GM23248 (cell line): Measurements from ENCODE around the gene OR52W1. TPM values are rescaled to one million over a fixed set of nuclear protein-coding genes. Genes with fewer than 3 reads are reported as not detected.

Source experiments
- DNase-seq: peaks from one replicate; pipeline ENCODE4 v3.0.0-alpha.2; 2015
- H2AFZ ChIP-seq: fragments of 200-600 bp; sonication (generic); 2 replicates; pipeline ENCODE4 v1.6.1; 2016; ENCODE audit warnings: antibody characterized with exemption
- H3F3A ChIP-seq: fragments of 200-600 bp; sonication (generic); 2 replicates; pipeline ENCODE4 v1.6.1; 2016; ENCODE audit warnings: mild to moderate bottlenecking, antibody characterized with exemption, mixed run types; ENCODE audit not compliant: insufficient read depth
- H3K27ac ChIP-seq: fragments of 200-600 bp; sonication (generic); 2 replicates; pipeline ENCODE4 v1.5.1; 2016; ENCODE audit warnings: mild to moderate bottlenecking
- H3K27me3 ChIP-seq: fragments of 200-600 bp; sonication (generic); replicated peaks from 2 replicates; pipeline ENCODE4 v1.6.1; 2016; ENCODE audit warnings: mild to moderate bottlenecking; ENCODE audit not compliant: insufficient read depth
- H3K36me3 ChIP-seq: fragments of 200-600 bp; sonication (generic); 2 replicates; pipeline ENCODE4 v1.6.1; 2016; ENCODE audit warnings: low read depth, mild to moderate bottlenecking
- H3K4me1 ChIP-seq: fragments of 200-600 bp; sonication (generic); 2 replicates; pipeline ENCODE4 v1.6.1; 2016; ENCODE audit warnings: mild to moderate bottlenecking; ENCODE audit not compliant: insufficient read depth
- H3K4me2 ChIP-seq: fragments of 200-600 bp; sonication (generic); one replicate; pipeline ENCODE4 v1.6.1; 2016; ENCODE audit warnings: mild to moderate bottlenecking; ENCODE audit not compliant: unreplicated experiment
- H3K4me3 ChIP-seq: fragments of 200-600 bp; sonication (generic); 2 replicates; pipeline ENCODE4 v1.5.1; 2016; ENCODE audit warnings: mild to moderate bottlenecking
- H3K79me2 ChIP-seq: fragments of 200-600 bp; sonication (generic); 2 replicates; pipeline ENCODE4 v1.6.1; 2016; ENCODE audit warnings: mild to moderate bottlenecking; ENCODE audit not compliant: insufficient read depth
- H3K9ac ChIP-seq: fragments of 200-600 bp; sonication (generic); 2 replicates; pipeline ENCODE4 v1.6.1; 2016; ENCODE audit warnings: mild to moderate bottlenecking
- H3K9me2 ChIP-seq: fragments of 200-600 bp; sonication (generic); 2 replicates; pipeline ENCODE4 v1.6.1; 2016; ENCODE audit warnings: mixed run types, mild to moderate bottlenecking, moderate library complexity; ENCODE audit not compliant: insufficient read depth
- H3K9me3 ChIP-seq: fragments of 200-600 bp; sonication (generic); one replicate; pipeline ENCODE4 v1.6.1; 2017; ENCODE audit warnings: low read depth
- H4K20me1 ChIP-seq: fragments of 200-600 bp; sonication (generic); 2 replicates; pipeline ENCODE4 v1.6.0; 2016; ENCODE audit not compliant: insufficient read depth
- EZH2 ChIP-seq: fragments of 200-600 bp; sonication (generic); IDR thresholded peaks from 2 replicates; pipeline ENCODE4 v1.6.1; 2018; ENCODE audit warnings: antibody characterized with exemption, mild to moderate bottlenecking; ENCODE audit not compliant: insufficient read depth, poor library complexity, severe bottlenecking
- EZH2phosphoT487 ChIP-seq: fragments of 200-600 bp; sonication (generic); IDR thresholded peaks from 2 replicates; pipeline ENCODE4 v1.6.1; 2018; ENCODE audit warnings: antibody characterized with exemption, moderate library complexity, mild to moderate bottlenecking, low read depth; ENCODE audit not compliant: insufficient read depth
- WGBS, 2 experiments: methylation state at CpG; one replicate each; pipeline ENCODE4 v1.1.6; 2015 to 2017; ENCODE audit warnings: low lambda C conversion rate in 2 of 2, low coverage in 1 of 2; ENCODE audit errors: missing lambda C conversion rate in 2 of 2; 5-methylcytosine and 5-hydroxymethylcytosine counted together
- in situ Hi-C: fragments of 300-500 bp; cut with MboI; formaldehyde crosslinking; loops from 2 replicates; pipeline ENCODE4 v1.15.0; 2020
- polyA plus RNA-seq: library from polyadenylated mRNA; unstranded; fragments of >200 nt; fragmentation: Nextera tagmentation; extraction: Ambion mirVana; gene quantifications from 2 replicates; pipeline ENCODE4 v1.2.1, GENCODE V29; 2016
- total RNA-seq: library from RNA; depleted of rRNA; stranded (reverse); fragments of >200 nt; shearing (Covaris generic); gene quantifications from 2 replicates; pipeline ENCODE4 v1.2.3, GENCODE V29; 2014

Gene OR52W1
- total and polyA plus RNA-seq, 2 experiments from 2014 or later: not detected

- H3K36me3 ChIP-seq: peaks cover 44% of the 10 kb centered on the region
- H3K9ac ChIP-seq: no peak overlapping the region
- H3K4me2 ChIP-seq: no peak overlapping the region
- no peaks in the 10 kb centered on the region for H3K27me3 ChIP-seq
- 89 to 93% methylated on average over 17 to 19 of the region's 19 CpGs for WGBS, 2 experiments
- in situ Hi-C loops: no loop called here
- H2AFZ ChIP-seq: no peak overlapping the region
- H3K27ac ChIP-seq: no peak overlapping the region
- H3K9me2 ChIP-seq: no peaks in the 10 kb centered on the region
- DNase-seq: no peak
- no peaks in the 10 kb centered on the region for H3K9me3 ChIP-seq
- peaks cover 12% of the 10 kb centered on the region; the same call in 1 of the 2 replicates for H3K79me2 ChIP-seq
- no peaks in the 10 kb centered on the region for H4K20me1 ChIP-seq
- H3K4me3 ChIP-seq: no peak overlapping the region
- TF ChIP-seq EZH2 (no peak), EZH2phosphoT487 (no peak)
- H3F3A ChIP-seq: peaks cover 29% of the 10 kb centered on the region
- peaks cover 16% of the 10 kb centered on the region for H3K4me1 ChIP-seq
Measured at GRCh38 chr11:6217722-6218121, 18.7 kb downstream of the OR52W1 start.

GRCh38 chr11:6219359-6219758 lies 20.3 kb downstream of the OR52W1 start:
- Histone ChIP-seq H3K4me1 (peaks cover 16% of the 10 kb centered on the region), H3K79me2 (peaks cover 18% of the 10 kb centered on the region; the same call in 1 of the 2 replicates), H3K9me2 (no peaks in the 10 kb centered on the region), H3K4me3 (no peak overlapping the region), H3K9ac (no peak overlapping the region), H3K36me3 (peaks cover 34% of the 10 kb centered on the region), H3K27ac (peak overlapping the region; percentile 67), H4K20me1 (no peaks in the 10 kb centered on the region), H3K4me2 (peak overlapping the region; percentile 37), H3K27me3 (no peaks in the 10 kb centered on the region), H3K9me3 (no peaks in the 10 kb centered on the region), H3F3A (peaks cover 29% of the 10 kb centered on the region), H2AFZ (no peak overlapping the region)
- WGBS, 2 experiments: 5 to 6% methylated on average over 2 of the region's 2 CpGs
- in situ Hi-C loops: no loop called here
- no peak for TF ChIP-seq EZH2
- peak; percentile 98 for DNase-seq

DNA sequence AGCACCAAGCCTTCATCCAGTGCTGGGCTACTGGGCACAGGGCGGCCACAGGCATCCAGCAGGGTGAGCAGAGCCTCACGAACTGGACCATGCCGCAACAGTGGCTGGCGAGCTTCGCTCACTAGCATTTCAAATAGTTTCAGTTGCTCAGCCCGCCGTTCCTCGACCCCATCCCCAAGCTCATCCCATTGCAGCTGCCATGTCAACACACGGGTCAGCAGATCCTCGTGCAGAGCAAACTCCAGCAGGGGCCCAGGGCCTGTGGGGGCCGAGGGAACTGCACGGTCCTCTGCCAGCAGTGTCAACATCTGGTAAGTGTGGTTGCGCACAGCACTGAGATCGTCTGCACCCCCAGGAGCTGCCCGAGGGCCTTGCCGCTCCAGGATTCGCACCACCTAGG lies 24.8 kb downstream of the OR52W1 start:
- Histone ChIP-seq H3K4me1 (peaks cover 15% of the 10 kb centered on the region), H3K4me2 (no peak overlapping the region), H4K20me1 (peaks cover 12% of the 10 kb centered on the region; the same call in 1 of the 2 replicates), H3K27me3 (no peaks in the 10 kb centered on the region), H3K79me2 (peaks cover 63% of the 10 kb centered on the region), H3K9me2 (no peaks in the 10 kb centered on the region), H3K9me3 (no peaks in the 10 kb centered on the region), H3K4me3 (no peak overlapping the region), H3K36me3 (peaks cover 11% of the 10 kb centered on the region; the same call in 1 of the 2 replicates), H3F3A (peaks cover 22% of the 10 kb centered on the region), H3K9ac (no peak overlapping the region), H3K27ac (no peak overlapping the region), H2AFZ (no peak overlapping the region)
- in situ Hi-C loops: no loop called here
- WGBS, 2 experiments: 92 to 95% methylated on average over 17 of the region's 17 CpGs
- TF ChIP-seq EZH2: no peak
- TF ChIP-seq EZH2phosphoT487: no peak
- DNase-seq: no peak

DNA sequence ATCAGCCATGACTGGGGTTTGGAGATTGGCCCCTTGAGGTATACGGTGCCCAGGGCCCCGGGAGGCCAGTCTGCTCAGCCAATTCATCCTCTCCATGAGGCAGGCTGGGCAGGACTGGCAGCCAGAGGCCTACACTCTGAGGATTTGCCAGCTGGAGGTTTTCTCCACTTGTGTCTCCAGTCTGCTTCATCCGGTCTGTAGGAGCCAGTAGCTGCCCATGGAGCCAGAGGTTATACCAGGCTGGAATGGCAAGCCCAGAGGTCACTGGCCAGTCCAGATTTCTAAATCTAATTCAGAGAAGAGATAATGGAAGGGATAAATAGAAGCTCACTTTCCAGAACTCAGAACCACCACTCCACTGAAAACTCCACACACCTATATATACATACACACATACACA lies 25.4 kb downstream of the OR52W1 start:
- no peak for DNase-seq
- Histone ChIP-seq H3F3A (peaks cover 18% of the 10 kb centered on the region), H3K9me2 (no peaks in the 10 kb centered on the region), H3K4me3 (no peak overlapping the region), H3K27me3 (no peaks in the 10 kb centered on the region), H4K20me1 (peaks cover 12% of the 10 kb centered on the region; the same call in 1 of the 2 replicates), H3K79me2 (peaks cover 69% of the 10 kb centered on the region), H3K4me2 (no peak overlapping the region), H3K9me3 (no peaks in the 10 kb centered on the region), H3K27ac (no peak overlapping the region), H2AFZ (no peak overlapping the region), H3K36me3 (peaks cover 11% of the 10 kb centered on the region; the same call in 1 of the 2 replicates), H3K9ac (no peak overlapping the region), H3K4me1 (peaks cover 11% of the 10 kb centered on the region)
- 95 to 100% methylated on average over 3 of the region's 3 CpGs for WGBS, 2 experiments
- TF ChIP-seq EZH2phosphoT487 (no peak), EZH2 (no peak)
- in situ Hi-C loops: no loop called here

DNA sequence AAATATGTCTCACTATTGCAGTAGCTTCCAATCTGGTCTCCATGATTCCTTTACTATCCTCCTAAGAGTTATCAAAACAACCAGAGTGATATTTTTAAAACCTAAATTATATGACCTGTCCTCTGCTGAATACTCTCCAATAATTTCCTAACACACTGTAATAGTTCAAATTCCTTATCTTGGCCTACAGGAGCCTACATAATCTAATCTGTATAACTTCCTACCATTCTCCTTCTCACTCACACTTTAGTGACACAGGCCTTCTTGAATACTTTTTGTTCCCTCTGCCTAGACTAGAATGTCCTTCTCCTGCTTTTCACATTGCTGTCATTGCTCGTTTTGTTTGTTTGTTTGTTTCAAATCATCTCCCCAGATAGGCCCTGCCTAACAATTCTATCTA lies 26.0 kb downstream of the OR52W1 start:
- Histone ChIP-seq H3K4me1 (peaks cover 5% of the 10 kb centered on the region), H4K20me1 (peaks cover 12% of the 10 kb centered on the region; the same call in 1 of the 2 replicates), H3K27me3 (no peaks in the 10 kb centered on the region), H3K9ac (no peak overlapping the region), H3F3A (peaks cover 12% of the 10 kb centered on the region), H3K27ac (no peak overlapping the region), H3K9me3 (no peaks in the 10 kb centered on the region), H3K9me2 (no peaks in the 10 kb centered on the region), H2AFZ (no peak overlapping the region), H3K4me3 (no peak overlapping the region), H3K4me2 (no peak overlapping the region), H3K79me2 (peaks cover 75% of the 10 kb centered on the region), H3K36me3 (peaks cover 11% of the 10 kb centered on the region; the same call in 1 of the 2 replicates)
- 7 to 26% methylated on average over 1 of the region's 1 CpG for WGBS, 2 experiments
- TF ChIP-seq EZH2phosphoT487: no peak
- TF ChIP-seq EZH2: no peak
- no peak for DNase-seq
- in situ Hi-C loops: no loop called here
